HG02759 (cell line): ENCODE results near the gene FSTL5.
A peak's percentile ranks its signal among the peaks of the same experiment; 100 is the strongest.
"Not testable (repeated sequence)": the region's sequence is repeated elsewhere in the genome, so short reads cannot be mapped to it uniquely, and the experiment has no call there.

Experiments used
- ATAC-seq: cut with Tn5 transposase; IDR thresholded peaks from one replicate; pipeline ENCODE4 v1.9.1; 2021; ENCODE audit warnings: mild to moderate bottlenecking, moderate library complexity; ENCODE audit not compliant: unreplicated experiment

Gene FSTL5

DNA sequence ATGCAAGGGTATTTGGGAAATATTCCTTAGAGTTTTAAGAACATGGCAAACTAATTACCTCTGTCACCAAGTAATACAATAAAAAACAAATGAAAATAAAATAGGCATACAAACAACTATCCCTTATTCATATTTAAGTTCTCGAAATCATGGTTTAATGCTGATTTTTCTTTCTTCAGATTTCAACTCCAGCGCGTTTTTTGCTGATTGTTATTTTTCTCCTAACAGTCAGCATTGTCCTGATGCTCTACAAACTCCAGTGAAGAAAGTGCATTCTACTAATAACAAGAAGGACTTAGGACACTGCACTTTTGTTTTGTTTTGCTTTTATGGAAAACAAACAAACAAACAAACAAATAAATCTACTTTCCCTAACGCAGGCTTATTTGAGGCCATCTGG, 282.4 kb downstream of the FSTL5 start:
- ATAC-seq: no peak

DNA sequence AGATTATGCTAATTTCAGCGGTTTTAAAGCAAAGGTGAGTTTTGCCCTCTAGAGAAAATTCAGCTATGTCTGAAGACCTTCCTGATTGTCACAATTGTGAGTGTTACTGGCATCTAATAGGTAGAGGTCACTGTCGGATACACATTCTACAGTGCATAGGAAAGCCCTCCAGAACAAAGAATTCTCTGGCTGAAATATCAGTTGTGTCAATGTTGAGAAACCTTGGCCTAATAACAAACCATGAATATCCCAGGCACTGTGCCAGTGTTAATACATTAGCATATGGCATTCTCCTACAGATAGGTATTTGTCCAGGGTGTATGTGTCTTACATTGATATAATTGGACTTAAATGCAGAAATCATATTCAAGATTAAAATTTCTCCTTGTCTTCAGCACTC, 294.3 kb downstream of the FSTL5 start:
- no peak for ATAC-seq

DNA sequence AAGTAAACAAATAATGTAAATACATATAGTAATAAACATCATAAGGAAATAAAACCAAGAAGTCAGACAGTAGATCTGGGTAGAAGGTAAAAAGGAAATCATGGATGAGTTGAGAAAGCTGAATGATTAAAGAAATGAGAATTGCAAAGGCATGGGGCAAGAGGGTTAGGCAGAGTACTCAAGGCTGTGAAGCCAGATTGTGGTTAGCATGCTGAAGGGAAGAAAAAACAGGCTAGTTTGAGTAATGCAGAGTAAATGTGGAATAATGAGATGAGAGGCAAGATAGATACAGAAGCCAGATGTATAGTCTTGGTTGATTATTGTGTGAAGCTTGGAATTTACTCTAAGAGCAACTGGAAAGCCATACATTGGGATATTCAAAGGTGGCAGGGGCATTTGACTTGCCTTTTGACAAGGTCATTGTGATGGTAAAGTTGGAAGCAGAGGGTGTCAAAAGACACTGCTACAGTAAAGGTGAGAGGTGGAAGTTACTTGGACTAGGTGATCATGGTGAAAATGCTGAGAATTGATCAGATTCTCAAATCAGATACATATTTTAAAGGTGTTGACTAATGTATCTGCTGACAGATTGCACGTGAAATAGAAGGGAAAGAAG, 307.0 kb downstream of the FSTL5 start:
- no peak for ATAC-seq

DNA sequence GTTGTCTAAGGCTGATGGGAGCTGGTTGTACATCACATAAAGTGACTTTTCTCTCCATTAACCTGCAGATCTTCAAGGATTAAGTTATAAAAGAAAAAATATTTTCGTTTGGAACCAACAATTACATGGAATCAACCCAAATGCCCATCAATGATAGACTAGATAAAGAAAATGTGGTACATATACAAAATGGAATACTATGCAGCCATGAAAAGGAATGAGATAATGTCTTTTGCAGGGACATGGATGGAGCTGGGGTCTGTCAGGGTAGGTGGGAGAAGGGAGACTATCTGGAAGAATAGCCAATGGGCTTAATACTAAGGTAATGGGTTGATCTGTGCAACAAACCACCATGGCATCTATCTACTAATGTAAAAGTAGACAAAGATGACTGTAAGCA, 313.2 kb downstream of the FSTL5 start:
- ATAC-seq: no peak

DNA sequence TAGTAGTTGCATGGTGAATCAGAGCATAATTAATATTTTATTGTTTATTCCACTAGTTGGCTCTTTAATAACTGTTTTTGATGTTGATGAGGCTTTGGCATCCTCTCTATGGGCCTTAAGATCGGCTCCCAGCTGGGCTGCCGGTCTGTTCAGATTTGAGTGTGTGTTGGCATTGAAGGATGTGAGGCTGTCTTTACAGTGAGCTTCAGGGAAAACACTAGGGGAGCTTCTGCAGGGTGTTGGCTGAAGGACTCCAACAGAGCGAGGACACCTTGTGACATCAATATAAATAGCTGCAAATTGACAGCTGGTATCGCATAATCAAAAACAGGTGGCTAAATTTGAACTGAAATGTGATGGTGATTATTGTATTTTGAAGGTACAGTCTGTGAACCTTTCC, 322.0 kb downstream of the FSTL5 start:
- ATAC-seq: no peak

DNA sequence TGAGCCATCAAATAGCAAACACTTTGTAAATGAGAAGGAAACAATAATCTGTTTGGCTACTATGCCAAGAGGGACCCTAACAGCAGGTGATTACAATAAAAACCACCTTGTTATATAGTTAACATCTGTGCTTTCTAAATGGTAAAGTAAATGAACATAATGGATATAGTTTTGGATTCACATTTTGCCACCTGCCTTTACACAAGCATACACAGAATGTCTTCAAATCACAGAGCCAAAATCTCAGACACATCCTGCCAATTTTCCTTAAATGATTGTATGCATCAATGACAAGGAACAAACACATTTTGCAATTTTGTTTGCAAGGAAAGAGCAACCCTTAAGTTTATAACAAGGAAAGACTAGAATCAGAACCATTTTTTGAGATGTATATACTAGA, 334.2 kb downstream of the FSTL5 start:
- ATAC-seq: no peak

DNA sequence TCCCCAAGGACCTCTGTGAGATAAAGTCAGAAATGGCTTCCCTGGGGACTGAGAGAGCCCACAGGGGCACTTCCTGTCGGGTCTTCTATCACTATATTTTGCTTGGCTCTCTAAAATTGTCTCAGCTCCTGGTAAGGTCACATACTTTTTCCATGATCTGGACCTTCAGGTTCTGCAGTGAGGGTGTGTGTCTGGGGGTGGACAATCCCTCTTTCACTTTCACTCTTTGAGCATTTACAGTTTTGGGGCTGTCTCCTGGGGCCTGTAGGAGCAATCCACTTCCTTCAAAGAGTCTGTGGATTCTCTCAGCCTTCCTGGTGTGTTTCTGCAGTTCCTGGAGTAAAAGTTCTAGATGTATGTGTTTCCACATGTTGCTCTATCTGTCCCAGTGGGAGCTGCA, 335.7 kb downstream of the FSTL5 start:
- peak; percentile 58 for ATAC-seq

DNA sequence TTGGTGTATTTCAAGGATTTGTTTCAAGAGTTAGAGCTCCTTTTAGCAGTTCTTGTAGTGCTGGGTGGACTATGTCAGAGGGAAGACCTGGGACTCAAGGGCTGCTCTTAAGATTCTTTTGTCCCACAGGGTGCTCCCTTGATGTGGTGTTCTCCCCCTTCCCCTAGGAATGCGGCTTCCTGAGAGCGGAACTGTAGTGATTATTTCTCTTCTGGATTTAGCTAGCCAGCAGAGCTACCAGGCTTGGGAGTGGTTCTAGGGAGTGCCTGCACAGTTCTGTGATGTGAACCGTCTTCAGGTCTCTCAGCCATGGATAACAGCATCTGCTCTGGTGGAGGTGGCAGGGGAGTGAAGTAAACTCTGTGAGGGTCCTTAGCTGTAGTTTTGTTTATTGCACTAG, 336.8 kb downstream of the FSTL5 start:
- no peak for ATAC-seq

DNA sequence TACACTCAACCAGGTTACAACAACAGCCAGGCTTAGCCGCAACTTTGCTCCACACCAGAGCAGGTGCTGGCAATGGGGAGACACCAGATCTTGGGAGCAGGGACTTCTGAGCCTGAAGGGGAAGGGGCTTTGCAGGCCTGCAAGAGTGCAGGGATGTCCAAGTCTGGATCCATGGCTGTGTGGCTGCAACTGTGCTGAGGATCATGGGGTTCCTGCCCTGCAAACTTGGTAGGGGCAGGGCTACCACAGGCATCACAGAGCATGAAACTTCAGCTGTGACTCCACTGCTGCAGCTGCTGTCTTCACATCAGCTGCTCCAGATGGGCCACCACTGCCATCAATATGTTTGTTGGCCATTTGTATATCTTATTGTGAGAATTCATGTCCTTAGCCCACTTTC, 340.4 kb downstream of the FSTL5 start:
- no peak for ATAC-seq

DNA sequence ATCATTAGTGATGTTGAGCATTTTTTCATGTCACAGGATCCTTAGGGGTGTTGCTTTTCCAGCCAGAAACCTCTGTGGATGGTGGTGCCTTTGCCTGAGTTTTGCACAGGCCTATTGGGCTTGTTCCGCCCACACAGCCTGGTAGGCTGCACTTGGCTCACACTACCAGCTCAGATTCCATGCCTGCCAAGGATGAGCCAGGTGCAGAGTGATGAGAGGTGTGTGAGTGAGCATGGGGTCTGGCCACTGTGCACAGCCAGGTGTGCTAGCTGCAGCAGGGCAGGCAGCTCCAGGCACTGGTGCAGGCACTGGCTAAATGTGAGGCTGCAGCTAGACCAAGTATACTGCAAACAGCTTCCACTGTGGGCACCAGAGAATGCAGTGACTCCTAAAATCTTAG, 341.6 kb downstream of the FSTL5 start:
- ATAC-seq: no peak

DNA sequence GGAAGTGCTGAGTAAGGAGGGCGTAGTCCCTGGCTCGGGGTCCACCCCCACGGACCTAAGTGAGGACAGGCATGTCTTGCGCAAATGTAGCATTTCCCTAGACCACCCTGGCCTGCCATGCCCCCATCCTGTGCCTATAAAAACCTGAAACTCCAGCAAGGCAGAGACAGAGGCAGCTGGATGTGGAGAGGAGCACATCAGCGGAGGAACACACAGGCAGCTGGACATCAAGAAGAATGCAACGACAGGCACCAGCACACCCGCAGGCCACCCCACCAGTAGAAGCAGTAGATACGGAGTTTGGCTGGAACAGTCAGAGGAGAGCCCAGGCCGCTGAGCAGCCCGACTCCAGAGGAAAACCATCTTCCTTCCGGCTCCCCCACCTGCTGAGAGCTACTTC, 345.9 kb downstream of the FSTL5 start:
- no peak for ATAC-seq

DNA sequence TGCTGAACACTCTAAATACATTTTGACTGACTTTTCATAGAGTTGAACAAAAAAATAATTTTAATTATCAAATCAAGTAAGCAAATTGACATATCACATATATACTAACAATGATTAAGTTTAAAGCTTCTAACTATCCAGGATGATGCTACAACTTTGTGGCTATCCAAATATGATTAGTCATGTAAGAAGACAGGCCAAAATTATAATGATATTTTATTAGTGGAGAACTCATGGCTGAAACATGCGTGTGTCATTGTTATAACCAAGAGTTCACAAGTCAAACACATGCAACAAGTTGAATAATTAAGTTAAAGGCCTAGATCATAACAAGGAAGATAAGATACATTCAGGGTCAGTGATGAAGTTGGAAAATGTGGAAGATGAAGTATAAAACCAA, 346.8 kb downstream of the FSTL5 start:
- no peak for ATAC-seq

DNA sequence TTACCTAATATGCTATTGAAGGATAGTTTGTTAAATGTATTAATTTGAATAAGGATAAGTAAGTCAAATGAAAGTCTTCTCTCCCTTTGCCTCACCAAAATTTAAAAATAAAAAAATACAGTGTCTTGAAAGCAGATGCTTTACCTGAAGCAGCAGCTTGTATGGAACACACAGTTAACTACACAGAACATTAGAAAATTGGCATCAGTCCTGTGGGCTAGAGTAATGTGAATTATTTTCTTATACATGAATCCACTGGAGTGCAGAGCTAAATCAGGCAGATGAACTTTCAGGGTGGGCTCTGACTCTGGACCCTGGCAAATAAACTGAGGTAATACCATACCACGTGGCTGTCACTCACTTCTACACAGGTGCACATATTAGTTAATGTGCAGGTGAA, 348.0 kb downstream of the FSTL5 start:
- ATAC-seq: no peak

DNA sequence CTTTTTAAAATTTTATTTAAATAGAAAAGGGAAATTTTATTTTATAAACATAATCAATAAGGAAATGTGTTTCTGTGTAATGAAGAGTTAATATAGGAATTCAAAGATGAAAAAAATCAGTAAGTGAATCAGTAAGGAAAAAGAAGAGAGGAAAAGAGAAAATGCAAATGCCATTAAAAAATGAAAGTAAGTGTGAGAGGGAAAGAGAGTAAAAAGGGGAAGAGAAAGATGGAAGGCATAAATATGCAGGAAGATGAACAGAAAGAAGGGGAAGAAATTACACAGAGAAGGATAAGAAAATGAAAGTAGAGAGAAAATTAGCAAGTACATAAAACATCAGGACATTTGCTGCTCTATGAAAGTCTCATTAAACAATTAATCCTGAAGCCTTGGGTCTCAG, 349.9 kb downstream of the FSTL5 start:
- no peak for ATAC-seq

DNA sequence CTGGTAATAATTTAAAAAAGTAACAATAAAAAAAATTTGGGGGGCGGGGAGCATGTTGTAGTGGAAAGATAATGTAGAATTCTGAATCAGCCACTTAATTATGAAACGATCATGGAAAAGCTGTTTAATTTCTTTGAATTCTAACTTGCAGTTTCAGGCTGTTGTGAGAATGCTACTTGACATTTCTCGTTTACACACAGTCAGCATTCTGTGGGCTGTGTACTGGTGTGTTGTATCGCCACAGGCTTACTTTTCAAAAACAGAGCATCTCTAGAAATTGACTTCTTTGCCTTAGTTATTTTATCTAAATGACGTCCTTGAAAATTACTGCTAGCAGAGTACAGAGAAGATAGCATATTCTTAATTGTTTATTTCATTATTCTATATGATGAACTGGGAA, 350.4 kb downstream of the FSTL5 start:
- ATAC-seq: no peak

DNA sequence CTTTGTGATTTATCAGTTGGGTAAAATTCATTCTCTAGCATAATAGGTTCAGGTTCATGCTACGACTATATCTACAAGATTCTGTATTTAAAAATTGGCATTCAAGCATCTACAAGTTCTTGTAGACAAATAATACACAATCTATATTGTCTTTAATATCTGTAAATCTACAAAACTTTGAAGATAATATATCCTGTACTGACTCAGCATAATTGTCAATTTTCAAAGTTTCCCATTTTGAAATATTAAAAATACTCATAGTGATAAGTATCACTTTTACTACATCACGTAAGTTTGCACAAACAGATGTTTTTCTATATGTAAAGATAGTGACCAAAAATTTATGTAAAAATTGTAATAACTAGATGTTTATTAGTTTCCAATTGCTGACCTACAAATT, 360.6 kb downstream of the FSTL5 start:
- no peak for ATAC-seq

DNA sequence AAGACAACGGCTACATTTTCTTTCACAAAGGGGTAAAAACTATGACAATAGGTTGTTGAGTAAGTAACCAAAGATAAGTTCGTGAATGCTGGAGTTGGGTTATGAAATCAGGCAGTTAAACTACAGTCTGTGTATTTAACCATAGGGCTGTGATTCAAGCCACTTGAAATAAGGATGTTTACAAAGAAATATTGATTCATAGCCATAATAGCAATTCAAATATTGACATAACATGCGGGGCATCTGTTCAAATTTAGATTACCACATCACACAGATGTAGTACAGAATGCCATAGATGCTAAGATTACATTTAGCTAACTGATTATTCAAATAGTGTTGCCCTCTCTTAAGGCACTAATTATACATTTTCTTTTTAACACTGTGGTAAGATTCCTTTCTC, 364.1 kb downstream of the FSTL5 start:
- ATAC-seq: no peak

DNA sequence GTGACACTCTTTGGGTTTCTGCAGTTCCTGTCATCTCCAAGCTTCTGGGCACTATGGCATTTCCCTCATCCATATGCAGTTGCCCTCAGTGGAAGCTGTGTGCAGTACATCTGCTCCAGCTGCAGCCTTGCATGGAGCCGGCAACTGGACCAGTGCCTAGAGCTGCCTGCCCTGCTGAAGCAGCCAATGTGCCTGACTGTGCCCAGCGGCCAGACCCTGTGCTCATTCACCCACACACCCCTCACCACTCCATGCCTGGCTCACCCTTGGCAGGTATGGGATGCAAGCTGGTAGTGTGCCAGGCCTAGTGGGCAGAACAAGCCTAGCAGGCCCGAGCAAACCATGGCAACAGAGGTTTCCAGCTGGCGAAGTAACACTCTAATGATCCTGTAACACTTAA, 370.8 kb downstream of the FSTL5 start:
- ATAC-seq: no peak

DNA sequence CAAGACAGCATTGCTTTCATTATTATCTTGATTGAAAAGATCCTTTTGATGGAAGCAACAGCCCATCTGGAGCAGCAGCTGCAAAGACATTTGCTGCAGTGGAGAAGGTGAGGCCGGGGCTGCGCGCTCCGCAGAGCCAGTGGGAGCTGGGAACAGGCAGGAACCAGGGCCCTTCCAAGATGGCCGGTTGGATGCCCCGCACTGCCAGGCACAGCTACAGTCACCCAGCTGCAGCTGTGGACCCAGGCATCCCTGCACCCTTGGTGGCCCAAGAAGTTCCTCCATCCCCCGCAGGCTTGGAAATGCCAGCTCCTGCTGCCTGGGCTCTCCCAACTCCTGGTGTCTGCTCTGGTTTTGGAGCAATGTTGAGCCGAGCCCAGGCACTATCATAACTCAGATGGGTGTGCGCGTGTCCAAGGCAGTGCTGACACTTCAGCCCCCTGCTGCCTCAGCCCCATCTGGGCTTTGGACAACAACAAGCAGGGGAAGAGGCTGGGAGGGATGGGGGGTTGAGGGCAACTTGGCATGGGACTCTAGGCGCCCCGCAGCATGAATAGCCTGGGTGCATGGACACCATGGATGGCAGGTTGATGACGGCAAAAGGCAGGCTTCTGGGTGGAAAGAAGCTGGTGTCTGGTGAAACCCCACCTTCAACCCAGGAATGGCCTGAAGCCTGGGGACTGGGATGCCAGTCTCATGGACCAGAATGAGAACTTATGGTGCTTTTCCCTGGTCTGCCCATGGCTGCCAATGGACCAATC, 371.8 kb downstream of the FSTL5 start:
- ATAC-seq: no peak

DNA sequence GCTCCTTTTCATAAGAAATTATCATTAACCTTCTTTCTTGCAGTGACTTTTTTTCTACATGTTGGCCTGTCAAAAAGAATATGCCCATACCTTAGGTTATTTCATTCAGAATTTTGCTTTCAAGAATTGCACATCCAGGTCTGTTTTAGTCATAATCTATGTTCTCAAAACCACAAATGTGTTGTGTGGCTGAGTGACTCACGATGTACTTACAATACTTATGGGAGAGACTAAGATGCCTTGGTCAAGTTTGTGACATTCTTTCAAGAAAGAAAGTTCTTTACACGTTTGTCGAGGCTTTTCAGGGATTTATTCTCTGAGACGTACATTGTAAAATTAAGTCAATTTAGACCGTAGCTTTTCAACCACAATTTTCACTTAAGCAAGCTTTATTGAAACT, 396.7 kb downstream of the FSTL5 start:
- no peak for ATAC-seq

DNA sequence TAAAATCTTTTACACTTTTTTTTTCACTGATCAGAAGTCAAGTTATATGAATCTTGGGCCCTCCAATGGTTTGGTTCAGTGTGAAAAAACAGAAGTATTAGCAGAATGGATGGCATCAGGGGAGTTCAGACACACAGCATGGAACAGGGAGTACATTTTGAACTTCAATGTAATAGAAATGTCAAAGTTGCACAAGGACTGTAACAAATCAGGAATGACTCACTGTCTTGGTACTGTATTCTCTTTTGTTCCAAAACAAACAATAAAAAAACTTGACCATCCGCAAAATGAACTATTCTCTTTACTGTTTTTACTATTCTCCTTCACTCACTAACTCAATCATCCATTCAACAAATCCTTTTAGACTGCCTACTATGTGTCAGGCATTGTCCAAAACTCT, 401.0 kb downstream of the FSTL5 start:
- no peak for ATAC-seq

DNA sequence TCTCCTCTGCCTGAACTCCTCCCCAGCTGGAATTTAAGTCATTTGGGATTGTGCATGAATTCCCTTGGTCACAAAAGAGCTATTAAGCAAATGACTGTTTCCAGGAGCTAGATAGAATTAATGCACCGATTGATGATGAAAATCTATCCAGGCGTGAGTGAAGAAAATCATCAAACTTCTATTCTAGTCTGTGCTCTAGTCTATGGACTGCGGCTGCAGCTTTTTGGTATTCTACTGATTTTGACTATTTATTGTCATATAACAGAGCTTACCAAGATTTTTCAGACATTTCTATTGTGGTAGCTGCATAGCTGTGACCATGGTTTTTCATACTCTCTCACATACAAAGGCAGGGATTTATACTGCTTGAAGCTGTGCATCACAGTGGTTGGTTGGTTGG, 403.8 kb downstream of the FSTL5 start:
- no peak for ATAC-seq

DNA sequence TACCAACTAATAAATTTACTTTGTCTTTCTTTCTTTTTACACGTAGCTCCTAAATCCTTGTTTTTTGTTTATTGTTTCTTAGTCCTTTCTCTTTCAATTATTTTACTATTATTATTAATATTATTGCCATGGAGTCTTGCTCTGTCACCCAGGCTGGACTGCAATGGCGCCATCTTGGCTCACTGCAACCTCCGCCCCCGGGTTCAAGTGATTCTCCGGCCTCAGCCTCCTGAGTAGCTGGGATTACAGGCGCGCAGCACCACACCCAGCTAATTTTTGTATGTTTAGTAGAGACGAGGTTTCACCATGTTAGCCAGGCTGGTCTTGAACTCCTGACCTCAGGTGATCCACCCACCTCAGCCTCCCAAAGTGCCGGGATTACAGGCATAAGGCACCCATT, 405.4 kb downstream of the FSTL5 start:
- ATAC-seq: not testable (repeated sequence)
